Neuronal stem cell (in vitro differentiated cells): ENCODE measurements around the gene RDM1.

Source experiments
- DNase-seq: peaks from one replicate; pipeline ENCODE4 v3.0.0-alpha.2; 2013; ENCODE audit warnings: low spot score
- H2AFZ ChIP-seq: one replicate; pipeline ENCODE4 v1.6.1; 2013; ENCODE audit warnings: mild to moderate bottlenecking, low read length, inconsistent platforms
- H2AK5ac ChIP-seq: 2 replicates; pipeline ENCODE4 v1.6.1; 2013; ENCODE audit warnings: low read depth, mild to moderate bottlenecking, inconsistent platforms, low read length, moderate library complexity, mixed read lengths
- H2BK120ac ChIP-seq: 2 replicates; pipeline ENCODE4 v1.6.1; 2013; ENCODE audit warnings: low read depth, mild to moderate bottlenecking, inconsistent platforms, low read length, moderate library complexity, mixed read lengths
- H2BK12ac ChIP-seq: one replicate; pipeline ENCODE4 v1.6.1; 2013; ENCODE audit warnings: low read length, inconsistent platforms
- H2BK15ac ChIP-seq: 2 replicates; pipeline ENCODE4 v1.6.1; 2013; ENCODE audit warnings: mild to moderate bottlenecking, low read length, inconsistent platforms, mixed read lengths
- H2BK5ac ChIP-seq: one replicate; pipeline ENCODE4 v1.6.1; 2013; ENCODE audit warnings: inconsistent platforms, mild to moderate bottlenecking, low read length, moderate library complexity
- H3K14ac ChIP-seq: one replicate; pipeline ENCODE4 v1.6.1; 2013; ENCODE audit warnings: low read length, inconsistent platforms
- H3K18ac ChIP-seq: 2 replicates; pipeline ENCODE4 v1.6.1; 2013; ENCODE audit warnings: low read length, inconsistent platforms
- H3K23ac ChIP-seq: 2 replicates; pipeline ENCODE4 v1.6.1; 2013; ENCODE audit warnings: low read depth, mild to moderate bottlenecking, mixed read lengths, low read length, inconsistent platforms; ENCODE audit not compliant: poor library complexity
- H3K27ac ChIP-seq: replicated peaks from 3 replicates; pipeline ENCODE4 v1.5.1; 2013; ENCODE audit warnings: low read length, inconsistent platforms
- H3K27me3 ChIP-seq, 3 experiments: 2 replicates each; pipeline ENCODE4 v1.6.1; 2013; ENCODE audit warnings: low read length in 3 of 3, mild to moderate bottlenecking in 2 of 3, inconsistent platforms in 1 of 3, low read depth in 1 of 3, mixed read lengths in 1 of 3, moderate library complexity in 1 of 3; ENCODE audit not compliant: control insufficient read depth in 3 of 3, insufficient read depth in 3 of 3
- H3K36me3 ChIP-seq, 2 donors: replicated peaks in 1 of 2; 2 replicates each; pipeline ENCODE4 v1.6.1; 2013; ENCODE audit warnings: low read length in 2 of 2; ENCODE audit not compliant: control insufficient read depth in 2 of 2, insufficient read depth in 2 of 2
- H3K4ac ChIP-seq: 2 replicates; pipeline ENCODE4 v1.6.1; 2013; ENCODE audit warnings: inconsistent platforms, mild to moderate bottlenecking, low read length, moderate library complexity
- H3K4me1 ChIP-seq, 2 donors: 1 replicate in 1 of 2; 2 replicates in 1 of 2; pipeline ENCODE4 v1.6.1; 2013; ENCODE audit warnings: low read length in 2 of 2, low read depth in 1 of 2; ENCODE audit not compliant: control insufficient read depth in 2 of 2, insufficient read depth in 1 of 2
- H3K4me2 ChIP-seq: one replicate; pipeline ENCODE4 v1.6.1; 2013; ENCODE audit warnings: mild to moderate bottlenecking, low read length, inconsistent platforms; ENCODE audit not compliant: insufficient read depth, poor library complexity, severe bottlenecking
- H3K4me3 ChIP-seq, 2 donors: 2 replicates each; pipeline ENCODE4 v1.5.1; 2013; ENCODE audit warnings: low read length in 2 of 2, mild to moderate bottlenecking in 2 of 2, inconsistent platforms in 1 of 2, moderate library complexity in 1 of 2
- H3K79me1 ChIP-seq: one replicate; pipeline ENCODE4 v1.6.1; 2013; ENCODE audit warnings: low read depth, mild to moderate bottlenecking, inconsistent platforms, low read length, moderate library complexity
- H3K9ac ChIP-seq: one replicate; pipeline ENCODE4 v1.6.1; 2013; ENCODE audit warnings: mild to moderate bottlenecking, low read depth, low read length, inconsistent platforms; ENCODE audit not compliant: poor library complexity
- H3K9me3 ChIP-seq, 2 donors: replicated peaks in 1 of 2; 2 replicates each; pipeline versions ENCODE3 to v1.6.1; 2013; ENCODE audit warnings: low read length in 2 of 2, mild to moderate bottlenecking in 2 of 2, inconsistent platforms in 1 of 2, low read depth in 1 of 2, mixed read lengths in 1 of 2, moderate library complexity in 1 of 2; ENCODE audit not compliant: control insufficient read depth in 2 of 2, insufficient read depth in 1 of 2
- H4K8ac ChIP-seq: one replicate; pipeline ENCODE4 v1.6.1; 2013; ENCODE audit warnings: low read depth, mild to moderate bottlenecking, inconsistent platforms, low read length, moderate library complexity
- H4K91ac ChIP-seq: one replicate; pipeline ENCODE4 v1.6.1; 2013; ENCODE audit warnings: low read length, low read depth, mild to moderate bottlenecking, inconsistent platforms; ENCODE audit not compliant: poor library complexity
- WGBS, 2 donors: extraction: QIAGEN DNeasy Blood & Tissue Kit; methylation state at CpG; one replicate each; pipeline ENCODE4 v1.1.7; 2013; ENCODE audit warnings: missing lambda C conversion rate in 2 of 2, mixed read lengths in 1 of 2; ENCODE audit not compliant: insufficient read length in 2 of 2, insufficient replicate concordance in 1 of 2; ENCODE audit errors: extremely low coverage in 2 of 2; 5-methylcytosine and 5-hydroxymethylcytosine counted together

The RDM1 gene

DNA sequence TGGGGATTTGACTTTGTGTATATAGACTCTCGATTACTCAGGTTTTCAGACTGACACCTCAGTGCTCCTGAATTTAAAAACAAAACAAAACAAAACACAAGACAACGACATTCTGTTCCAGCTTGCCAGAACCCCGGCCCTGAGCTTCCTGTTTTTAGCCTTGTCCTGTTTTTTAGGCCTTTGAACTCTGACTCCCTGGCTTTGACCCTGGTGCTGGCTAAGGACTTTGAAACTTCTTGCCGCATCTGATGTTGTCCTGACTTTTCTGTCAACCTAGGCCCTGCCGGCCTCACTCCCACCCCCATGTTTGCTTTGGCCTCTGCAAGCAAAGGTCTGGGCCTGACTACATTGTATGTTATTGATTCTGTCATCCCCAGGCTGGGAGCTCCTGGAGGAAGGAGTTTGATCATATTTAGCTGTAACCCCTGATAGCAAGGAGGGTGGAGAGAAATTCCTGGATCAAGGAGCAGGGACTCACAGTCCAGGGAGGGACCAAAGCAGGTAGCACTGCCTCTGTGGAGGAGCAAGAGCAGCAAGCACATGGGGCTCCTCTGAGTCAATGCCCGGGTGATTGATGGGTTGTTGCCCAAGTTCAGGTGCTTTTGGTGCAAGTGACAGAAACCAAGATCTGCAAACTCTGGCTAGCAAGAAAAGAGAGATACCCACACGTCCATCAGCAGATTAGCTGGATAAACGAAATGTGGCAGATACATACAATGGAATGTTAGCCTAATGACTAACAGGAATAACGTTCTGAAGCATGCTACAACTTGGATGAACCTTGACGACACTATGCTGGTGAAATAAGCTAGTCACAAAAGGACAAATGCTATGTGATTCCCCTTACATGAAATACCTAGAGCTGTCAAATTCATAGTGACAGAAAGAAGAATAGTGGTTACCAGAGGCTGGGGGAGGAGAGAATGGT, 43.0 kb upstream of the RDM1 start:
- Histone ChIP-seq H3K36me3 (no peaks in the 10 kb centered on the region), H3K23ac (no peak overlapping the region), H3K4me3 (no peak overlapping the region), H4K8ac (no peak overlapping the region), H3K9me3 (no peaks in the 10 kb centered on the region), H2BK15ac (no peak overlapping the region), H3K18ac (no peak overlapping the region), H4K91ac (no peak overlapping the region), H3K79me1 (no peaks in the 10 kb centered on the region), H2AK5ac (no peak overlapping the region), H3K4ac (no peak overlapping the region), H3K9ac (no peak overlapping the region), H3K4me1 (no peaks in the 10 kb centered on the region), H2AFZ (peak overlapping the region; percentile 30), H3K14ac (no peak overlapping the region), H2BK5ac (no peak overlapping the region), H2BK12ac (no peak overlapping the region), H3K4me2 (no peak overlapping the region), H3K27ac (no peak overlapping the region), H3K27me3 (no peaks in the 10 kb centered on the region), H2BK120ac (no peak overlapping the region)
- DNase-seq, result no peak
- WGBS, 2 donors, result no CpG with 5 or more reads among the region's 10 CpGs

DNA sequence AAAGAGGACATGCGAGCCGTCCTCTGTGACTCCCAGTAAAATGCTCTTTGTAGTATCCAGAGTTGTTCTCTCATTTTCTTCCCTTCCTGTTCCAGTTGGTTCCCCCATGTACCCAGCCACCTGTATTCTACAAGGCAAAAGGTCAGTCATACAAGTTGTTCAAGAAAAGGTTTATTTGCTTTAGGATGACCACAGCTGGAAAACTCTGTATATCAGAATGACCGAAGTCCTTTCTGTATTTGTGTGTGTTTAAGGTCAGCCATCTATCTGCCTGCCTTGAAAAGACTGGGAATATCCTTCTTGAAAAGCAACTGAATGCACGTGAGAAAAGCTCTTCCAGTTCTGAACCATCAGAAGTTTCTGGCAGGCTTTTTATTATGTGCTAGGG, 42.4 kb upstream of the RDM1 start:
- no peaks in the 10 kb centered on the region for H3K79me1 ChIP-seq
- H3K9ac ChIP-seq, result no peak overlapping the region
- H2BK5ac ChIP-seq, result no peak overlapping the region
- H3K4me3 ChIP-seq, result no peak overlapping the region
- no peaks in the 10 kb centered on the region for H3K36me3 ChIP-seq
- H3K4ac ChIP-seq, result no peak overlapping the region
- no peaks in the 10 kb centered on the region for H3K9me3 ChIP-seq
- H3K4me2 ChIP-seq, result no peak overlapping the region
- H3K27me3 ChIP-seq, result no peaks in the 10 kb centered on the region
- no peak overlapping the region for H2BK12ac ChIP-seq
- DNase-seq, result no peak
- H2AFZ ChIP-seq, result no peak overlapping the region
- no peak overlapping the region for H2BK120ac ChIP-seq
- no peak overlapping the region for H2AK5ac ChIP-seq
- H4K8ac ChIP-seq, result no peak overlapping the region
- WGBS, 2 donors, result no CpG with 5 or more reads among the region's 4 CpGs
- no peak overlapping the region for H3K14ac ChIP-seq
- no peaks in the 10 kb centered on the region for H3K4me1 ChIP-seq
- H2BK15ac ChIP-seq, result no peak overlapping the region
- H3K27ac ChIP-seq, result no peak overlapping the region
- no peak overlapping the region for H3K23ac ChIP-seq
- H3K18ac ChIP-seq, result no peak overlapping the region
- no peak overlapping the region for H4K91ac ChIP-seq

DNA sequence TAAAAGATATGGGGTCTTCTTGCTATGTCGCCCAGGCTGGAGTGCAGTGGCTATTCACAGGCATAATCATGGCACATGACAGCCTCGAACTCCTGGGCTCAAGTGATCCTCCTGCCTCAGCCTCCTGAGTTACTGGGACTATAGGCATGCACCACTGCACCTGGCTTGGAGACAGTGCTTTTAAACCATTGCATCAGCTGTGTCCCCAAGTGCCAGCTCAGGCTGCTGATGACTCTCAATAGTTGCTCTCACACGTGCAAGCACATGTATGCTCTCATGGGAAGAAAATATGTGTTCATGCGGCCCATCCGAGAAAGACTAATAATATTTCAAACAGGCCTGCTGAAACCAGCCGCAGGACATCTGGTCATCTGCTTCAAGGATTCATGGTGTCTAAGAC, 42.0 kb upstream of the RDM1 start:
- Histone ChIP-seq H3K36me3 (no peaks in the 10 kb centered on the region), H2BK12ac (no peak overlapping the region), H3K79me1 (no peaks in the 10 kb centered on the region), H3K4me2 (no peak overlapping the region), H2BK120ac (no peak overlapping the region), H3K18ac (no peak overlapping the region), H3K23ac (no peak overlapping the region), H3K27me3 (no peaks in the 10 kb centered on the region), H3K27ac (no peak overlapping the region), H3K9me3 (no peaks in the 10 kb centered on the region), H3K4me3 (no peak overlapping the region), H4K8ac (no peak overlapping the region), H3K9ac (no peak overlapping the region), H2AK5ac (no peak overlapping the region), H4K91ac (no peak overlapping the region), H2BK15ac (no peak overlapping the region), H3K4me1 (no peaks in the 10 kb centered on the region), H2AFZ (no peak overlapping the region), H3K14ac (no peak overlapping the region), H2BK5ac (no peak overlapping the region), H3K4ac (no peak overlapping the region)
- DNase-seq, result no peak
- no CpG with 5 or more reads among the region's 6 CpGs for WGBS, 2 donors

DNA sequence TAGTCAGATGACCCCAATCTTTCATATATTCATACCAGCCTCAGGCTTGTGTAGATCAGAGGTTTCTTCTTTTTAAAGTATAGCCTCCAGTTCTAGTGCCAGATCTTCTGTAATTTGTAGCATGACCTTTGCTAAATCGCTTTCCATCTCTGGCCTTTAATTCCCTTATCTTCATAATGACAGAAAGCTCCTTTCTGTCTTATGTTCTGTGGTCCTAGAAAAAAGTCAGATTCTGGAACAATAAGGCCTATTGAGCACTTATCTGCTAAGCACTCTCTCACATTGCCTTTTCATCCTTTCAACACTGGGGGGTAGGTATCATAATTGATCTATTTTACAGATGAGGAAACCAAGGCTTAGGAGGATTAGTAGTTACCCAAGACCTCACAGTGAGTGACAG, 41.5 kb upstream of the RDM1 start:
- no peak overlapping the region for H3K23ac ChIP-seq
- no peaks in the 10 kb centered on the region for H3K27me3 ChIP-seq
- no peak overlapping the region for H3K4me2 ChIP-seq
- H2AK5ac ChIP-seq, result no peak overlapping the region
- H2BK5ac ChIP-seq, result no peak overlapping the region
- no peak overlapping the region for H3K27ac ChIP-seq
- H4K91ac ChIP-seq, result no peak overlapping the region
- H3K4me3 ChIP-seq, result no peak overlapping the region
- H3K79me1 ChIP-seq, result no peaks in the 10 kb centered on the region
- no peak overlapping the region for H2AFZ ChIP-seq
- no peak overlapping the region for H2BK120ac ChIP-seq
- DNase-seq, result no peak
- WGBS, 2 donors, result no CpG with 5 or more reads among the region's 1 CpG
- H3K36me3 ChIP-seq, result no peaks in the 10 kb centered on the region
- no peak overlapping the region for H4K8ac ChIP-seq
- no peak overlapping the region for H3K18ac ChIP-seq
- no peak overlapping the region for H2BK12ac ChIP-seq
- H3K14ac ChIP-seq, result no peak overlapping the region
- H3K4ac ChIP-seq, result no peak overlapping the region
- no peaks in the 10 kb centered on the region for H3K9me3 ChIP-seq
- H3K4me1 ChIP-seq, result no peaks in the 10 kb centered on the region
- no peak overlapping the region for H2BK15ac ChIP-seq
- H3K9ac ChIP-seq, result no peak overlapping the region
